NT2/D1 (cell line): Measurements from ENCODE around the gene BTBD7.

ENCODE experiments used
- SUZ12 ChIP-seq: IDR thresholded peaks from 2 replicates; pipeline ENCODE4 v1.6.1; 2011; ENCODE audit not compliant: insufficient read length, insufficient read depth; ENCODE audit errors: extremely low read depth
- YY1 ChIP-seq: IDR thresholded peaks from 2 replicates; pipeline ENCODE4 v1.6.1; 2011; ENCODE audit not compliant: insufficient read length, insufficient read depth

DNA sequence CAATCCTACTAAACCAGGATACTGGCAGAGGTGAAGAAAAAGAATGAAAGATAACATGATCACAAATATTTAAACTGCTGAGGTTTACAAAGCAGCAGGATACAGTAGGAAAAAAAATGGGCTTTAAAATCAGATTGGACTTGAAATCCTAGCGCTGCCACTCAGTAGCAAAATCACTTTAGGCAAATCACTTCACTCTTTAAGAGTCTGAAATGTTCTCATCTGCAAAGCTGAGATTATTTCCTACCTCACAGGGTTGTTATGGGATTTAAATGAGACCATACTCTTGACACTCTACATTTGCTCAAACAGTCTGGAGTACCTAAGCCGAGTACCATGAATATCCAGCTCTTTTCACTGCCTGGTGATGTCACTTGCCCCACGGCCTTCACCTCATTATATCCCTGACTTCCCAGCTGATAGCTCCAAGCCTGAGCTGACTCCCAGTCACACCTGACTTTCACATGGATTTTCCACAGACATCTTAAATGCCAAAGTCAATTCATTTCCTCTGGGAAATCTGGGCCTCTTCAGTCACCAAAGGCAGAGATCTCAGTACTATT is 65.6 kb downstream of the BTBD7 start:
- no peak for TF ChIP-seq YY1
- TF ChIP-seq SUZ12: no peak
